ENCODE results near the gene SUSD6.

GRCh38 chr14:69755784-69756183 is 144.4 kb downstream of the SUSD6 start:
- TF ChIP-seq POLR2A (IDR thresholded peaks at IDR 0.05; ENCODE audit: low read depth, low read length) (no peak), POLR2AphosphoS5 (IDR thresholded peaks at IDR 0.05; ENCODE audit: low read depth, low read length) (no peak)

Measured in GM12891 (cell line).